OCI-LY1 (cell line): Measurements from ENCODE around the gene PADI4.

Experiments
- H2AFZ ChIP-seq: fragments of 200-600 bp; sonication (generic), shearing (Covaris generic); 2 replicates; pipeline ENCODE4 v1.6.0; 2014; ENCODE audit warnings: antibody characterized with exemption, mild to moderate bottlenecking, low read length
- H3F3A ChIP-seq: fragments of 200-600 bp; sonication (generic), shearing (Covaris generic); 2 replicates; pipeline ENCODE4 v1.6.0; 2014; ENCODE audit warnings: mild to moderate bottlenecking, antibody characterized with exemption, low read length, moderate library complexity; ENCODE audit not compliant: insufficient read depth
- H3K27ac ChIP-seq: fragments of 200-600 bp; sonication (generic); 2 replicates; pipeline ENCODE4 v1.5.1; 2014; ENCODE audit warnings: low read length, mixed run types, mild to moderate bottlenecking, low read depth; ENCODE audit not compliant: poor library complexity, severe bottlenecking
- H3K27me3 ChIP-seq: fragments of 200-600 bp; sonication (generic); 2 replicates; pipeline ENCODE4 v1.6.0; 2014; ENCODE audit warnings: antibody characterized with exemption, mild to moderate bottlenecking, low read length, moderate library complexity; ENCODE audit not compliant: insufficient read depth
- H3K36me3 ChIP-seq: fragments of 200-600 bp; sonication (generic); 2 replicates; pipeline ENCODE4 v1.6.1; 2014; ENCODE audit warnings: mild to moderate bottlenecking, antibody characterized with exemption, low read length, moderate library complexity, mixed read lengths; ENCODE audit not compliant: insufficient read depth
- H3K4me1 ChIP-seq: fragments of 200-600 bp; sonication (generic); 2 replicates; pipeline ENCODE4 v1.5.1; 2014; ENCODE audit warnings: mild to moderate bottlenecking, low read length, moderate library complexity; ENCODE audit not compliant: insufficient read depth, severe bottlenecking
- H3K4me2 ChIP-seq: fragments of 200-600 bp; sonication (generic), shearing (Covaris generic); 2 replicates; pipeline ENCODE4 v1.6.1; 2014; ENCODE audit warnings: low read length
- H3K4me3 ChIP-seq: fragments of 200-600 bp; sonication (generic); 2 replicates; pipeline ENCODE4 v1.5.1; 2014; ENCODE audit warnings: low read length, low read depth, mild to moderate bottlenecking, mixed read lengths; ENCODE audit not compliant: poor library complexity, severe bottlenecking
- H3K79me2 ChIP-seq: fragments of 200-600 bp; shearing (Covaris generic); 2 replicates; pipeline ENCODE4 v1.6.1; 2016; ENCODE audit warnings: mixed run types, low read length, mixed read lengths; ENCODE audit not compliant: insufficient read depth
- H3K9ac ChIP-seq: fragments of 200-600 bp; sonication (generic), shearing (Covaris generic); 2 replicates; pipeline ENCODE4 v1.6.1; 2014; ENCODE audit warnings: mild to moderate bottlenecking, low read length, mixed read lengths
- H3K9me2 ChIP-seq: fragments of 200-600 bp; sonication (generic), shearing (Covaris generic); 2 replicates; pipeline ENCODE4 v1.6.1; 2014; ENCODE audit warnings: low read depth, mild to moderate bottlenecking, low read length, mixed read lengths
- H3K9me3 ChIP-seq: fragments of 200-600 bp; shearing (Covaris generic); 2 replicates; pipeline ENCODE4 v1.6.1; 2014; ENCODE audit warnings: low read length, mixed read lengths
- H4K20me1 ChIP-seq: fragments of 200-600 bp; sonication (generic), shearing (Covaris generic); 2 replicates; pipeline ENCODE4 v1.6.0; 2016; ENCODE audit warnings: mild to moderate bottlenecking, low read length; ENCODE audit not compliant: insufficient read depth
- CTCF ChIP-seq: fragments of 200-600 bp; sonication (generic), shearing (Covaris generic); IDR thresholded peaks from 2 replicates; pipeline ENCODE4 v1.5.1; 2017; ENCODE audit warnings: mild to moderate bottlenecking, antibody characterized with exemption, low read length, moderate library complexity, mixed read lengths
- EZH2 ChIP-seq: fragments of 200-600 bp; sonication (generic), shearing (Covaris generic); IDR thresholded peaks from 2 replicates; pipeline ENCODE4 v1.8.0; 2017; ENCODE audit warnings: borderline replicate concordance, mixed run types, mild to moderate bottlenecking, antibody characterized with exemption, low read length, moderate library complexity, mixed read lengths

Gene PADI4

DNA sequence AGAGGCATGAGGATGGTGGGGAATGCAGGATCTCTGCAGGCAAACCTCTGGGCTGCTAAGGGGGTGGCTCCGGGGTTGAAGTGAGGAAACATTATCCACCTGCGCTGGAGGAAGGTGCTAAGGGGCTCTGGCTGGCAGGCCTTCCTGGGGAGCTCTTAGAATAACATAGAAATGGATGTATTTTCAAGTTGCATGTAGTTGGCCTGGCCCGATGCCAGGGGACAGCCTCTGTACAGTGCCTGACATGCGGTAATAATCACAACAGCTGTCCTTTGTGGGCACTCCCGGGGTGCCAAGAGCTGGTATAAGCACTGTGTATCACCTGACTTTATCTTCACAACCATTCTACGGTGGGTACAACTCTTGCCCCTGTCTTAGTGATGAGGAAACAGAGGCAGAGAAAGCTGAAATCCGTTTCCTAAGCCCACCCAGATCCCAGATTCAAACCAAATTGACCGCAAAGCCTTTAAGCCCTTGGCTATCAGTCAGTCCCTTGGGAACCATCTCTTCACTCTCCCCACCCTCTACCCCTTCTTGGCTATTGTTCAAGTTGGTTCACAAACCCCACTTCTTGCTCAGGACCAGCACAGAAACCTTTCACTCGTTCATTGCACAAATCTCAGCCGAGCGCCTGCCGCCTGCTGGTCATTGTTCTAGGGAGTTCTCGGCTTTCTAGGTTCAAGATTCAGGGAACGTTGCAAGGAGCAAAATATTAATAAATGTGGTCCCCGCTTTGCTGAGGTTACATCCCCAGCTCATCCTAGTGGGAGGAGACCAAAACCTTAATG is 30.9 kb downstream of the PADI4 start:
- H3F3A ChIP-seq: no peaks in the 10 kb centered on the region
- no peaks in the 10 kb centered on the region for H3K79me2 ChIP-seq
- no peak overlapping the region for H3K4me3 ChIP-seq
- H2AFZ ChIP-seq: no peak overlapping the region
- no peaks in the 10 kb centered on the region; the same call in 1 of the 2 replicates for H3K27me3 ChIP-seq
- no peak overlapping the region for H3K27ac ChIP-seq
- no peaks in the 10 kb centered on the region for H3K9me2 ChIP-seq
- H3K36me3 ChIP-seq: no peaks in the 10 kb centered on the region
- no peaks in the 10 kb centered on the region for H3K4me1 ChIP-seq
- TF ChIP-seq CTCF: peak; percentile 20; the same call in 1 of the 2 replicates
- no peak for TF ChIP-seq EZH2
- no peaks in the 10 kb centered on the region for H4K20me1 ChIP-seq
- no peak overlapping the region for H3K9ac ChIP-seq
- no peaks in the 10 kb centered on the region for H3K9me3 ChIP-seq
- H3K4me2 ChIP-seq: no peak overlapping the region

DNA sequence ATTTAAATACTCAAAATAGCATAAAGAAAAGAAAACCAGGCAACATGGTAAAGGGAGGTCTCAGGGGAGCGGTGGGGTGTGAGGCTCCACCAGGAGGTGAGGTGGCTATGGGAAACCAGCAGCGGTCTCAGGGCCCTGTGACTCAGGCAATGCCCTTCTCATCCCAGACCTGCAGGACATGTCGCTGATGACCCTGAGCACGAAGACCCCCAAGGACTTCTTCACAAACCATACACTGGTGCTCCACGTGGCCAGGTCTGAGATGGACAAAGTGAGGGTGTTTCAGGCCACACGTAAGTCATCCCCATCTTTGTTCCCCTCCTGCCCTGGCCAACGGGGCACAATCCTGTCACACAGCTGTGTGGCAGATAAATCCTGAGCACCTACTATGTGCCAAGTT is 31.5 kb downstream of the PADI4 start:
- TF ChIP-seq EZH2 (no peak), CTCF (no peak; the same call in 1 of the 2 replicates)
- Histone ChIP-seq H3K27me3 (no peaks in the 10 kb centered on the region; the same call in 1 of the 2 replicates), H3K27ac (no peak overlapping the region), H3K9ac (no peak overlapping the region), H2AFZ (no peak overlapping the region), H3K4me1 (no peaks in the 10 kb centered on the region), H3K4me3 (no peak overlapping the region), H3K36me3 (no peaks in the 10 kb centered on the region), H3K9me2 (no peaks in the 10 kb centered on the region), H3K79me2 (no peaks in the 10 kb centered on the region), H3K9me3 (no peaks in the 10 kb centered on the region), H3K4me2 (no peak overlapping the region), H4K20me1 (no peaks in the 10 kb centered on the region), H3F3A (no peaks in the 10 kb centered on the region)

GRCh38 chr1:17340358-17340757 is 32.4 kb downstream of the PADI4 start:
- Histone ChIP-seq H2AFZ (no peak overlapping the region), H3K36me3 (no peaks in the 10 kb centered on the region), H3K4me3 (no peak overlapping the region), H3K27me3 (no peaks in the 10 kb centered on the region; the same call in 1 of the 2 replicates), H3K4me2 (no peak overlapping the region), H3K4me1 (no peaks in the 10 kb centered on the region), H3K27ac (no peak overlapping the region), H3K9me3 (no peaks in the 10 kb centered on the region), H4K20me1 (no peaks in the 10 kb centered on the region), H3F3A (no peaks in the 10 kb centered on the region), H3K9ac (no peak overlapping the region), H3K79me2 (no peaks in the 10 kb centered on the region), H3K9me2 (no peaks in the 10 kb centered on the region)
- TF ChIP-seq EZH2 (no peak), CTCF (no peak)
